DOHH2 (cell line): Measurements from ENCODE around the gene PNPLA8.

Experiments used
- CTCF ChIP-seq: fragments of 200-600 bp; sonication (generic); IDR thresholded peaks from one replicate; pipeline ENCODE4 v1.5.1; 2014; ENCODE audit warnings: antibody characterized with exemption, mild to moderate bottlenecking, low read depth, low read length; ENCODE audit not compliant: poor library complexity, severe bottlenecking
- EZH2phosphoT487 ChIP-seq: fragments of 200-600 bp; sonication (generic); IDR thresholded peaks from 2 replicates; pipeline ENCODE4 v1.6.1; 2017; ENCODE audit warnings: borderline replicate concordance, mild to moderate bottlenecking, antibody characterized with exemption, low read length, moderate library complexity, mixed read lengths

- no peak for TF ChIP-seq CTCF
- no peak for TF ChIP-seq EZH2phosphoT487
Observed at GRCh38 chr7:108486291-108486966, 39.5 kb downstream of the PNPLA8 start.
